Anterior cingulate cortex (tissue), 58 donors: ENCODE measurements around the gene LTBP1.

Experiments
- DNase-seq, 58 donors: peaks; one replicate each; lab custom pipeline; 2025; lab: John Stamatoyannopoulos, UW

Gene LTBP1

GRCh38 chr2:33104052-33104623, 157.4 kb downstream of the LTBP1 start:
- DNase-seq = no peak

DNA sequence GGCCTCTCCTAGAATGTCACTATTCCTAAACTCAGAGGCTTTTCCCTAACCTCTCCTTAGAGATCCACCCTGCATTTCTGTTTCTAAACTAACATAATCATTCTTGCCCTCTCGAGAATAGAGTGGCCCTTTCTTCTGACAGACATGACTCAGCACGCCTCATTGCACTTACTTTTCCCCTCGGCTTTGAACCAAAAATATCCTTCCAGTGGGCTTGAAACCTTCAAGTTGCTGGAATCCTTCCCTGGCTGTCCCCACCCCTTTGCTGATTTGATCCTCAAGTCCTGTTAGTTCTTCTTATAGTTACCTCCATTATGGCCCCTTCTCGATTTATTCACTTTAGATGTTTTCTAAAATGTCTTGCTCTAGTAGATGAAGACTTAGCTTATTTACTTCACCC, 158.0 kb downstream of the LTBP1 start:
- DNase-seq = no peak

DNA sequence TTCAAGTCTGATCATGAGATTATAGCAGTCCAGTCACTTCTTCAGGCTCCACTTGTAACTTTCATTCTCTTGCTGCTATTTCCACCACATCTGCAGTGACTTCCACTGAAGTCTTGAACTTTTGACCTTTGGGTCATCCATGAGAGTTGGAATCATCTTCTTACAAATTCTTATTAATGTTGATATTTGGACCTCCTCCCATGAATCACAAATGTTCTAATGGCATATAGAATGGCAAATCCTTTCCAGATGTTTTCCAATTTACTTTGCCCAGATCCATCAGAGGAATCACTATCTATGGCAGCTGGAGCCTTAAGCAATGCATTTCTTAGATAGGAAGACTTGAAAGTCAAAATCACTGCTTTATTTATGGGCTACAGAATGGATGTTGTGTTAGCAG, 159.4 kb downstream of the LTBP1 start:
- no peak for DNase-seq

DNA sequence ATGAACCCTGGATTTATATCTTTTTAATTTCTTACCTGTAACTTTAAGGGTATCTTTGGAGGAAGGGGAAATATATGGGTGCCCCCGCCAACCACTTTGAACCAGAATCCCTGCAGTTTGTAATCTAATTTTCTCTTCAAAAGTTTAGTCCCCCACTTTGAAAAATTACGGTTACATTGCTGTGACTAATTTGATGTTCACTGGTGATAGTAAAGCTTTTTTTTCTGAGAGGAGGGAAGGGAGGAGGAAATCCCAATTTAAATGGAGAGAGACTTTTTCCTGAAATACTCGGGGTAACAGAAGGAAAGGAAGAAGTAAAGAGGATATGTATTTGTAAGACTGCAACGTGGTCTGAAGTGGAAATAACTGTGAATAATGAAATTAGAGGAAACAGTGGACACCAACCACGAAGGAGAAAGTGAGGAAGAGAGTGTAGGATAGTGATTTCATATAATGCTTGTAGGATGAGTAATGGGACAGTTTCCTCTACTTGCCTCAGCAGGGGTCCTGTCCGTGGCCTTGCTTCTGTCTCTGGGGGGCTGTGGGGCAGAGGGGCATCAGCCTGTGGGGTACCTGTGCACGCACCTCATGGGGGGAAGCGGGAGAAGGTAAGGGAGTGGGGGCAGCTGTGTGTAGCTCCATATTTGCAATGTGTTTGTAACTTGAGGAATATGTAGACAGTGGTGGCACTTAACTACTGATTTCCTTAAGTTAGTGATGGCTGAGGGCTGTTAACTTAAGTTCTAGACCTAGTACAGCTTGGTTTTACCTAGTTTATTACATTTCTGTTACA, 161.1 kb downstream of the LTBP1 start:
- no peak for DNase-seq

GRCh38 chr2:33108483-33109443, 162.0 kb downstream of the LTBP1 start:
- no peak for DNase-seq

GRCh38 chr2:33110461-33110860, 163.7 kb downstream of the LTBP1 start:
- DNase-seq = no peak

DNA sequence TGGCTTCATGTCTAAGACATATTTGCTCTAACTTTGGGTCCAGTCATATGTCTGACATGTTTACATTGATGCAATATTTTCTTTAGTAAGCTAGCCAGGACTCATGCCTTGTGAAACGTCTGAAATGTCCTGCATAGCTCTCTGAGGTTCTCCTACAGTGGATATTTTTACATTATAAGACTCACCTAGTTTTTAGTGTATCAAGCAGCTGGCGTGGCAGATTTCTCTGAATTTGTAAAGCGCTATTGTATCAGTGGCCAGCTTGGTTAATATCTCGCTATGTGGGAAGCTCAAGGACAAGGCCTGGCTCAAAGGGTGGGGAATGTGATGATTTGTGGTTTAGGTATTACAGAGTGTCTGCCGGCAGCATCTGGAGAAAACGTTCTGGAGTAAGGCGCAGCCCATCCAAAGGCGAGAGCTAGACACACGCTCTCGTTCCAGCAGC, 164.3 kb downstream of the LTBP1 start:
- DNase-seq = no peak

DNA sequence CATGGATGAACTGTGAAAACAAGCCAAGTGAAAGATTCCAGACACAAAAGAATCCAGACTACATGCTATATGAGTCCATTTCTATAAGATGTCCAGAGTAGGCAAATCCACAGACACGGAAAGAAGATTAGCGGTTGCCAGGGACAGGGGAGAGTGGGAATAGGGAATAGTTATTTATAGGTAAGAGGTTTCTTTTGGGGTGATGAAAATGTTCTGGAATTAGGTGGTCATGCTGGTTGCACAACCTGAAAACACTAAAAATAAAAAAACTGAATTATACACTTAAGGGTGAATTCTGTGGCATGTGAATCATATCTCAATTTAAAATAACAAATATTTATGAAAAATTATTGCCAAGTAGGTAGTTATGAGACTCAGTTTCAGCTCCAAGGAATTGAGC, 168.4 kb downstream of the LTBP1 start:
- no peak for DNase-seq

DNA sequence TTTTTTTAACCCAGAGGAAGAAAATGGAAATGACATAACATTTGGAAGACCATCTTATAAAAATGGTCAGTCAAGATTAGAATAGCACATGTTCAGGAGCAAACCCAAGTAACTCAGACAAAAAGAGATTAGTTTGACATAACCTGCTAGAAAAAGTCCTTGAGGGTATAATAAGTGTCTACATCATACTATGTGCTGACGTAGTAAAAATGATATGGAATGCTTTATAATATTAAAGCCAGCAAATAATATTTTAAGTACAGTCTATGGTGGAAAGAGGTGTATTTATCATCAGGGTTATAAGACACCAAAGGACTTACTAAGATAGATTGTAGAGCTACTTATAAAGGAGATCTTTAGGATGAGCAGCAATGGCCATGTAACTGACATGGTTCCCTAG, 169.0 kb downstream of the LTBP1 start:
- DNase-seq = no peak

GRCh38 chr2:33116799-33117198, 170.0 kb downstream of the LTBP1 start:
- DNase-seq = no peak

- no peak for DNase-seq
These were observed 171.9 kb downstream of the LTBP1 start for GRCh38 chr2:33118651-33119050.

GRCh38 chr2:33121416-33121815, 174.7 kb downstream of the LTBP1 start:
- DNase-seq = no peak

DNA sequence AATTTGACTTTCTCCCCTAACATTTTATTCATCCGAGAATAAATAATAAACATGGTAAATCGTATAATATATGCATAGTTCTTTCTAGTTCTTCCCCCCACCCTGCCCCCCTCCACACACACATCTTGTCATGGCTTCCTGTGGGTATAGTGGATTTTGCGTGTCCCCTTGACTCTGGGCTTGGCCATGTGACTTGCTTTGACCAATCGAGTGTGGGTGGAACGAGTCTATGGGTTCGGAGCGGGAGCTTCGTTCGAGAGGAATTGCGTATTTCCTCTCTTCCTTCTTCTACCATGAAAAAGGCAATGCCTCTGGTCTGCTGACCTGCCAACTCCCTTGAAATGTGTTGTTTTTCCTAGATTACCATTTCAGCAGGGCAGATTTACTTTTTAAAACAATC, 175.2 kb downstream of the LTBP1 start:
- DNase-seq = no peak

DNA sequence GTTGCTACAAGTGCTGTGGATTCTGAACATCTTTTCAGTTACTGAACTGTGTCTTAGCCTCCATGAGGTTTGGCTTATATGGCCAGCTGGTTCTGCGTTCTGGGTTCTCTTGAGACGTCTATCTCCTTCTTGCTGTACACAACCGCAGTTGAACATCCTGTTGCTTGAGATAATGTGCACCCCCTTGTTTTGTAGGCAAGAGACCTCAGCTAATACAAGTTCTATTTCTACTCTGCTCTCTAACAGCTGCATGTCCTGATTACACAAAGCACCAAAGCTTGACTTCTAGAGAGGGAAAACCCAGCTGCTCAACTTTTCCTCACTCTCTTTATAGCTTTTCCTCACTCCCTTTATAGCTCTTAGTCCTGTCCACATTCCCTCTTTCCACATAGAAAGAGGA, 176.0 kb downstream of the LTBP1 start:
- DNase-seq = no peak

GRCh38 chr2:33123216-33123615, 176.5 kb downstream of the LTBP1 start:
- DNase-seq = no peak

DNA sequence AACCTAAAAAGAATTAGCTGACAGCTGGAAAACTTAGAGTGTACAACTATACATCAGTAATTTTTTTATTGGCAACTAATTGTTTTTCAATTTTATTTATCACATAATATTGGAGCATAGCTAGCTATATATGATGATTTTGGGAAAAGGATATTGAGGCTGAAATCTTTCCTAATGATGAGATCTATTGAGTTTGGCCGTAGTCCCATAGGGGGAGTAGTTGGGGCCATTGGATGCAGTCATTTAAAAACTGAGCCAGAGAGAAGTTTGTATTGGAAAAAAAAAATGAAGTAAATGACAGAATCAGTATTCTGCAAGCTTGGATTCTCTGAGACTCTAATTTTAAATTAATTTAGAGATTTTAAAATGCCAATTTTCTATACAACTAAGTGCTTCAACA, 179.8 kb downstream of the LTBP1 start:
- no peak for DNase-seq

DNA sequence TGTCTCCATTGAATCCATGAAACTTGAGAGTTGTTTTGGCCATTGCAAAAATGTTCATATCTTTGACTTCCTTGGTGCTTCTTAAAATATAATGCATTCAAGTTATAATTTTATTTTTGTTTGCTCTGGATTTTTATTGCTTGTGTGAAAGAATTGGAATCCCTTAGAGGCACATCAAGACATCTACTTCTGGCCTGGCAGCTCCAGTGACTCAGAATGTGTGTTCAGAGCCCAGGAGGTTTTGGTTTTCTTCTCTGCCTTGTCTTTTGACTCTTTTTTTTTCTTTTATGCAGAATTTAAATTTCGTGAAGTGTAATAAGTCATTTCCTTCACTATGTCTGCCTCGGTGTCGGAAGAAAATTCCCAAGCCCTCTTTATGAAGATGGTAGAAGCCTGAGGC, 180.2 kb downstream of the LTBP1 start:
- DNase-seq = no peak

GRCh38 chr2:33129263-33130053, 182.7 kb downstream of the LTBP1 start:
- DNase-seq = no peak

GRCh38 chr2:33130054-33130447, 183.3 kb downstream of the LTBP1 start:
- no peak for DNase-seq

GRCh38 chr2:33130544-33130943, 183.8 kb downstream of the LTBP1 start:
- DNase-seq = no peak
